Measurements from ENCODE around the gene CDIPT.

Gene CDIPT

GRCh38 chr16:29824589-29825144, 38.4 kb downstream of the CDIPT start:
- DNase-seq = no peak

GRCh38 chr16:29821643-29822115, 41.3 kb downstream of the CDIPT start:
- DNase-seq = no peak

- DNase-seq = no peak
These were observed 42.0 kb downstream of the CDIPT start for GRCh38 chr16:29820730-29821642.

- DNase-seq = no peak
These were observed 42.7 kb downstream of the CDIPT start, which contains the start of gene MVP for GRCh38 chr16:29820271-29820701. TSS of gene MVP (plus strand) at chr16:29820462. CDS start at chr16:29830550, 10,088 bp downstream.

GRCh38 chr16:29819506-29819905, 43.5 kb downstream of the CDIPT start:
- DNase-seq = no peak

GRCh38 chr16:29818082-29818481, 44.9 kb downstream of the CDIPT start:
- DNase-seq = no peak

- DNase-seq = no peak
These were observed 46.2 kb downstream of the CDIPT start for GRCh38 chr16:29816694-29817441.

GRCh38 chr16:29815793-29816693, 47.0 kb downstream of the CDIPT start, which contains the start of gene PAGR1:
TSS of gene PAGR1 (plus strand) at chr16:29816152. CDS start at chr16:29816526, 374 bp downstream.
- peak; percentile 97 for DNase-seq

- DNase-seq = peak; percentile 55
These were observed 47.8 kb downstream of the CDIPT start for GRCh38 chr16:29815032-29815721.

- no peak for DNase-seq
These were observed 48.4 kb downstream of the CDIPT start for GRCh38 chr16:29814592-29814991.

GRCh38 chr16:29813644-29814562, 49.1 kb downstream of the CDIPT start:
- no peak for DNase-seq

GRCh38 chr16:29812754-29813643, 50.0 kb downstream of the CDIPT start:
- DNase-seq = no peak

- peak; percentile 52 for DNase-seq
These were observed 50.9 kb downstream of the CDIPT start, which contains the start of gene PRRT2 for GRCh38 chr16:29811896-29812665. TSS of gene PRRT2 (plus strand) at chr16:29812193. CDS start at chr16:29813055, 862 bp downstream.

- peak; percentile 68 for DNase-seq
These were observed 51.7 kb downstream of the CDIPT start for GRCh38 chr16:29811170-29811895.

GRCh38 chr16:29810699-29811169, 52.3 kb downstream of the CDIPT start:
- DNase-seq = no peak

- peak; percentile 64 for DNase-seq
These were observed 53.0 kb downstream of the CDIPT start for GRCh38 chr16:29809850-29810698.
